H1 (cell line): ENCODE measurements around the gene KIAA1755. TPM values are rescaled to one million over a fixed set of nuclear protein-coding genes. Genes with fewer than 3 reads are reported as not detected.

Experiments used
- polyA plus RNA-seq, 7 experiments: library from polyadenylated mRNA; depleted of rRNA in 3 of 7; stranded (reverse) in 5 of 7; unstranded in 2 of 7; fragments of >200 nt in 5 of 7; fragments of 200-250 nt in 2 of 7; gene quantifications; 1 replicate in 5 of 7; 2 replicates in 1 of 7; 4 replicates in 1 of 7; pipeline versions ENCODE4 v1.2.1 to v1.2.3, GENCODE V29; 2011 to 2013; ENCODE audit warnings: missing spikeins in 2 of 7, mixed read lengths in 2 of 7
- total RNA-seq: library from RNA; stranded (reverse); fragmentation: NEBNext Ultra II Directional; extraction: Animal tissue kit (Norgen Biotek cat#: 25700); gene quantifications from 2 replicates; pipeline ENCODE4 v1.2.1, GENCODE V29; 2021
- TF ChIP-seq, protein P1 (sequence below), 3 experiments: IDR thresholded peaks; 1 replicate in 2 of 3; 2 replicates in 1 of 3; pipeline versions ENCODE4 v1.5.1 to v1.6.1; 2011; ENCODE audit warnings: low read length in 3 of 3, mild to moderate bottlenecking in 3 of 3, inconsistent platforms in 2 of 3, low read depth in 1 of 3, moderate library complexity in 1 of 3; ENCODE audit not compliant: insufficient read depth in 1 of 3; ENCODE audit errors: control extremely low read depth in 1 of 3

The KIAA1755 gene
- total and polyA plus RNA-seq, 2 of the 8 experiments (the other 6 are each of a cell fraction or from before 2014, with no cell fraction given): 0.23 TPM; not detected in 1

GRCh38 chr20:38178581-38178980 lies 82.0 kb downstream of the KIAA1755 start (continued):
- TF ChIP-seq, protein P1, sequence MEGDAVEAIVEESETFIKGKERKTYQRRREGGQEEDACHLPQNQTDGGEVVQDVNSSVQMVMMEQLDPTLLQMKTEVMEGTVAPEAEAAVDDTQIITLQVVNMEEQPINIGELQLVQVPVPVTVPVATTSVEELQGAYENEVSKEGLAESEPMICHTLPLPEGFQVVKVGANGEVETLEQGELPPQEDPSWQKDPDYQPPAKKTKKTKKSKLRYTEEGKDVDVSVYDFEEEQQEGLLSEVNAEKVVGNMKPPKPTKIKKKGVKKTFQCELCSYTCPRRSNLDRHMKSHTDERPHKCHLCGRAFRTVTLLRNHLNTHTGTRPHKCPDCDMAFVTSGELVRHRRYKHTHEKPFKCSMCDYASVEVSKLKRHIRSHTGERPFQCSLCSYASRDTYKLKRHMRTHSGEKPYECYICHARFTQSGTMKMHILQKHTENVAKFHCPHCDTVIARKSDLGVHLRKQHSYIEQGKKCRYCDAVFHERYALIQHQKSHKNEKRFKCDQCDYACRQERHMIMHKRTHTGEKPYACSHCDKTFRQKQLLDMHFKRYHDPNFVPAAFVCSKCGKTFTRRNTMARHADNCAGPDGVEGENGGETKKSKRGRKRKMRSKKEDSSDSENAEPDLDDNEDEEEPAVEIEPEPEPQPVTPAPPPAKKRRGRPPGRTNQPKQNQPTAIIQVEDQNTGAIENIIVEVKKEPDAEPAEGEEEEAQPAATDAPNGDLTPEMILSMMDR (IDR thresholded peaks at IDR 0.05; ENCODE audit: control extremely low read depth in 1 of 3, insufficient read depth in 1 of 3, low read depth in 1 of 3, low read length in 3 of 3): no peak
- TF ChIP-seq, all 59 proteins: peak for 0
